ENCODE data around the gene MRPL23.

MRPL23 gene

DNA sequence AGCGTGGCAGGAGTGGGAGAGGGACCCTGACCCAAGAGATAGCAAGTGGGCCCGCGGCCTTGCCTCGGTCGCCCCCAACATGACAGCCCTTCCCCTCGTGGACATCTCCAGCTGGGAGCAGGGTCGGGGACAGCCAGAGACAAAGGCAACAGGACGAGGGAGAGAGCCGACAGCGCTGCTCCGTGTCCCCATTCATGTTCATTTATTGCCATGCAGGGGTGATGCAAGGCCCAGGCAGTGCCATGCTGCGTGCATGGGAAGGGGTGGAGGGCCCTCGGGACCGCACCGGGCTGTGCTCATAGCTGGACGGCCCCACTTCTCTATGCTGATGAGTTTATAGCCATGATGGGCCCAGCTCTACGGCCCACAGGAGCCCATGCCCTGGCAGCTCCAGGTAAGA lies 12.7 kb downstream of the MRPL23 start:
- no peak for DNase-seq (ENCODE audit: low spot score)

DNA sequence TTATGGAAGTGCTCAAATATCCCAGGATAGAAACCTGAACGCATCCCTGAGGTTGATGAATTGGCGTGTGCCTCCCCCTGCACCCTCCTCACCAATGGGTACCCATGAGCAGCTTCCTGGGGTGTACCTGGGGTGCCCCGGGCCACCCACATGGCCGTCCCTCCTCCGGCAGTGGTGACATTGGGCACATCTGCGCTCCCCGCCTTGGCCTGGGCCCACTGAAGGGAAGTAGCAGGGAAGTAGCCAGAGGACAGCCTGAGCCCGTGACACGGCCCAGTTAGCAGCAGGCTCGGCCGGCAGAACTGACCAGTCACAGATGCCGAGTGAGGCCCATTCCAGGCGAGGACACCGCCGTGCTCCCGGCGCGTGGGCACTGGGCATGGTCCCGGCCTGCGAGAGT lies 16.7 kb downstream of the MRPL23 start:
- DNase-seq (ENCODE audit: low spot score) = no peak

DNA sequence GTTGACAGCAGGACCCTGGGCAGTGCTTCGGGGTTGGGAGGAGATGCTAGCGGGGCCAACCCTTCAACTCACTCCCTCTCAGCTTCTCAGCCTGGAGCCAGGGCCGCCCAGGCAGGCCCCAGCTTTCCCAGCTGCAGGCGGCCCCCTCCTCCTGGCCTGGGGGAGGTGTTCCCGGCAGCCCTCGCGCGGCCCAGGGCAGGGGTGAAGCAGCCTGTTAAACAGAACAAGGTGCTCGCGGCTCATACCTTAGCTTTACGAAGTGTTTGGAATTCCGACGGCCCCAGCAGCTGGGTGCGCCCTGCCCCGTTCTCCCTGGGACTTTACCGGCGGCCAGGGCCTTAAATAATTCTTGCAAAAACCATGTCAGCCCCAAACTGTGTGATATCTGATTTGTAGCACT lies 17.2 kb downstream of the MRPL23 start:
- DNase-seq (ENCODE audit: low spot score) = no peak

DNA sequence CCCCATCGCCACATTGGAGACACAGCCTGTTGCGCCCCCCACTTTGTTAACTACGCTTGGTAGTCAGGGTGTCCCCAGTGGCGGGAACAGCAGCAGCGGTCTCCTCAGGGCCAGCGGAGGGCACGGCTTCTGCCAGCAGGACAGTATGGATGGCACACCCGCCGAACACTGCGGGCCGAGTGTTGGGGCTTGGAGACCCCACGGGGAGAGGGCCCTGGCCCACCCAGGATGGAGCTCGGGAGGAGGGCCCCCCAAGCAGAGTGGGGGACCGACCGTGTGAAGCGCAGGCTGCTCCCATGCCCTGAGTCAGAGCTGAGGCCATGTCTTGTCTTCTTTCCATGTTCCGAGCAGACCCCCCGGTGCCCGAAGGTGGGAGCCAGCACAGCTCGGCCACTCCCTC lies 17.8 kb downstream of the MRPL23 start:
- no peak for DNase-seq (ENCODE audit: low spot score)

DNA sequence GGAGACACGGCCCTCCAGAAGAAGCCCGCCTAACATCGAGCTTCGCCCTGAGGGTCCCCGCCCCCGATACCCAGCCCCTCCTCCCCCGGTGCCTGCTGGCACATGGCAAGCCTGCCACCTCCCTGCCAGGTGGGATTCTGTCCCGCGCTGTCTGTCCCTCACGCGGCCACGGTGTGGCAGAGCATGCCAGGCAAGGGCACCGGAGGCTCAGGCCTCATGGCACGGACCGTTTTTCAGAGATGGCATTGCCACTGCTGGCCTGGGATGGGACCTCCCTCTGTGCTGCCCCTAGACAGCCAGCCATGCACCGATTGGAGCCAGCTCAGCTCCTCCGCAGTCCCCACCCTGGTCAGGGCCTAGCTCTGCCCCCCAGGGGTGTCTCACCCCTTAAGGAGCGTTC lies 19.4 kb downstream of the MRPL23 start:
- DNase-seq (ENCODE audit: low spot score) = no peak

DNA sequence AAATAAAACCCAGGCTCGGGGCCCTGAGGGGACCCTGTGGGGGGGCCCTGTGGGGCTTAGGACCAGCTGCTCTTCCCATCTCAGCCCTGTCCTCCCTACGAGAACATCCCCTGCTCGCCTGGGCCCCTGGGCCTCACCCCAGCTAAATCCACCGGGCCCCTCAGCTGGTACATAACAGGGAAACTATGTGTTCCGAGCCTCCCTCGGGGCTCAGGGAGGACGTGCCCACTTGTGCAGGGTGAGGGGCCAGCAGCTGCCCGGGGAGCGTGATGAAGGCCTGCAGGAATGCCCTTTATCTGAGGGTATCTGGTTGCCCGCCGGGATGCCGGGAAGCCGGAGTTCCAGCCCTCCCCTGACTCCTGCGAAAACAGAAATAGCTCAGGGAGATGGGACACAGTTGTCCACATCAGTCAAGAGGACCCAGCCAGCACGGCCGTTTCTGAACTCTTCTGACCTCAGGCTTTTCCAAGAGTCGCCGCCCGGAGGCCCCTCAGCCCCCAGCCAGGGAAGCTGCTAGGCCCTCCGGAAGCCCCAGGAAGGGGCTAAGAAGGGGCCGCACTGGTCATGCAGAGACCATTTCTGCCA lies 20.6 kb downstream of the MRPL23 start:
- DNase-seq (ENCODE audit: low spot score) = no peak

DNA sequence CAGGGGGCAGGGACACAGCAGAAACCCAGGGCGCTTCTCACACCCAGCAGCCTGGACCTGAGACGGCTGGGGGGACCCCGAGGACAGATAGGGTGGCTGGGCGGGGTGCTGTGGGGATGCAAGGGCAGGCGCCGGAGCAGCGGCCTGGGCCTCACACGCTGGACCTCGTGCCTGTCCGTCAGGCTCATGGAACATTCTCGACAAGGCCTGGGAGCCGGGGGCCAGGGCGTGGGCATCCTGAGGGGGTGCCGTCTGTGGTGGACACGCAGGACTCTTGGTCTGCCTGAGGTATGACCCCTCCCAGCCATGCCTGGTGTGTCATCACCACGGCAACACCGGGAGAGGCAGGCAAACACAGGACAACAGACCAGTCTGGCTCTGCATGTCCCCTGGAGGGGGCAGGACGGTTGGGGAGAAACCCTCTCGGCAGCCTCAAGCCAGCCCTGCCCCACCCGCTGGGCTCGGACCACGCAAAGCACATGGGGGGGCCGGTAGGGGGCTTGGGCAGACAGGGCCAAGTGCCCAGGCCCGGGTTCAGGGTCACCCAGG lies 21.4 kb downstream of the MRPL23 start:
- no peak for DNase-seq (ENCODE audit: low spot score)

DNA sequence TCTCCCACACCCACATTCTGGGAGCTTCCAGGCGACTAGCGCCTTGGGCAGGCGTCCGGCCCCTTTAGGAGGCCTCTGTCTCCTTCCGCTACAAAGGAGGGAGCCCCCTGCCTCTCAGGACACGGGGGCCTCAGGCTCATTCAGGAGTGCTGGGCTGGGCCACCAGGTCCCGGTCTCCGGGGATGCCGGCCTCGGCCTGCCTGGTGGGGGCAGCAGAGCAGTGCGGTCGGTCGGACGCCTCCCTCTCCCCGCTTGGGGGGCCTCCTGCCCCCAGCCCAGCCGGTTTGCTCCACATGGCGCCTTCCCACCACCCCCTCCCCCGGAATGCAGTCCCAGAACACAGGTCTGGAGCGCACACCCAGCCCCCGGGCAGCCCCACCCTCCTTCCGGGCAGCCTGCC lies 21.9 kb downstream of the MRPL23 start:
- no peak for DNase-seq (ENCODE audit: low spot score)

DNA sequence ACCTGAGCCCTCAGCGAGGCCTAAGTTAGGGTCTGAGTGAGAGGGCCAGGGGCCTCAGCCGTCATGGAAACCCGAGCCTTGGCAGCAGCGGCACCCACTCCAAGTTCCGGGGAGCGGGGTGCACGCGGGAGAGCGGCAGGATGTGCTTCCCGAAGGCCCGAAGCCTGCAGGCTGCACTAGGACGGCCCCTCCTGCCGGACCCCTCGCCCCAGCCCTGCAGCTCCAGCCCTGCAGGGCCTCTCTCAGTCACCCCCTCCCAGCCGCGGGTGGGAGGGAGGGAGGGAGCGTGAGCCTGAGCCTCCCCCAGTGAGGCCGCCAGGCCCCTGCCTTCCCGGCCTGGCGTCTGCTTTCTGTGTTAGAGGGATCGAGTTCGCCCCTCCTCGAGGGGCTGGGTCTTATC lies 22.6 kb downstream of the MRPL23 start:
- DNase-seq (ENCODE audit: low spot score) = no peak

DNA sequence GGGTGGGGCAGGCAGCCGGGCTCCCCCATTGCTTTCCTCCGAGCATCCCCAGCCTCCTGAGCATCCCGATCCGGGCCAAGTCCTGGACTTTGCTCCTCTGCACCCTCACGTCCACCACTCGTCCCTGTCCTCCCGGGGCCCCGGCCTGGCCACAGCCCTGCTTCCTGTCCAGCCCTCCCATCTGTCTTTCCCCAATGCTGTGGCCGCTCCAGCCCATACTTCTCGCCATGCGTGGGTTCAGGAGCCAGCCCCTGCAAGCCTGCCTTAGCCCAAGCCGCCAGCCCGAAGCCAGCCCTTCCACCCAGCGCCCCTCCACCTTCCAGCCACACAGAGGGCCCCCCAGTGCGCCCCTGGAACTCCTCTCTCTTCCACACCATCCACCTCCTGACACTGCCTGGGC lies 23.8 kb downstream of the MRPL23 start:
- DNase-seq (ENCODE audit: low spot score) = no peak

DNA sequence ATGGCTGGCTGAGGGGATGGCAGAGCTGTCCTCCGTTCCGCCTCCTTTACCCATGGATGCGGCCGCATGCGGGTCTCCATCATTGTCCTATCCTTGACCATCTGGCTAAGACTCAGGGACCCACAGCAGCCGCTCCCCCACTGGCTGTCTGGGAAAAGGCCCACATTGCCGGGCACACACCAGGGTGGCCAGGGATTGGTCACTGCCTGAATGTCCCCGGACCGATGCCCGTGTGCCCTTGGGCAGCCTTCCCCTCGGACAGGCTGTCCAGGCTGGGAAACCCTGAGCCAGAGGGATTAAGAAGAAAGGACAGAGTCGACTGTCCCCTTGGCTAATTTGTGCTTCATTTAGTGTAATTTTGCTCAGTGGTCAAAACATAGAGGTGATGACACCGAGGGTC lies 28.1 kb downstream of the MRPL23 start:
- DNase-seq (ENCODE audit: low spot score) = no peak

DNA sequence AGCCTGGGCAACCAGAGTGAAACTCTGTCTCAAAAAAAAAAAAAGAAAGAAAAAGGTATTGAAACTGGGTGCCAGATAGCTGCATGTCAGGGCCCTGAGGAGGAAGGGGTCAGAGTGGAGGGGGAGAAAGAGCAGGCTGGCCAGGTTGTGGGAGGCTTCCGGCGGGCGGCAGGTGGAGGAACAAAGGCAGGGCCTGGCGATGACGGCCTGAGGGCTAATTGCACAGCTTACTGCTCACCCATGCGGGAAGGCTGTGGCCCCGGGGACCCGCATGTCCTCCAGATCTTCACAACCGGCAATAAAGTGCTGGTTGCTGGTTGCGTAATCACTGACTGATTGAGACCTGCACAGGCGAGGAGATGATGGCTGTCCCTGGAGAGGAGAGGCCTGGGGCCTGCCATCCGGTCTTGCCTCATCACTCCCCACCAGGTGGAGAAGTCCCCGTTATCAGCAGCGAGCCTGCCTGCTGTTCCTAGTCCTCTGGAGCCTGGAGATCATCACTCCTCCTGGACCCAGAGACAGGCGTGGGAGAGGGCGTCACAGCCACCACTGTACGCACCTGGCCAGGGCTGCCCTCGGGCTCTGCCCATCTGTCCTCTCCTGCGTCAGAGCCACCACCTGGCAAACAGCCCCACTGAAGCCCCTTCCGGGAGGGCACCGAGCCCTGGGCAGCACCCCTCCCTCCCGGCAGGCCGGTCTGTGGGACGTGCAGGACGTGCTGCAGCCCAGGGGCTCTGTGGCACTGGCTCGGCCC lies 31.8 kb downstream of the MRPL23 start:
- DNase-seq (ENCODE audit: low spot score) = no peak

DNA sequence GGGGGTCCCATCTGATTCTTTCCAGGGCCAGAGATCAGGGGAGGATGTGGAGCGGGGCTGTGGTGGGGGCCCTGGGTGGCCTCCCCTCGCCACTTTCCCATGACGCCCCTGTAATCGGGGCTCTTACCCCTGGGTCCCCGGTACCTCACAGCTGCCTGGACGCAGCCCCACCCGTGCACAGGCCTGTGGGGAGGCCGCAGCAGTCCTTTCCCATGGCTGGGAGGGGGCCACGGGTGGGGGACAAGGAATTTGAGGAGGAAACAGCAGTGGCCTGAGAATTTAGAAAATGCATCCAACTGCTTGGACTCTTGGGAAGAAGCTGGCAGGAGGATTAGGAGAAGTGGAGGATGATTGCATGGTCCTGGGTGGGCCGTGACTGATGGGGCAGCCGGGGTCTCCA lies 32.5 kb downstream of the MRPL23 start:
- DNase-seq (ENCODE audit: low spot score) = no peak

DNA sequence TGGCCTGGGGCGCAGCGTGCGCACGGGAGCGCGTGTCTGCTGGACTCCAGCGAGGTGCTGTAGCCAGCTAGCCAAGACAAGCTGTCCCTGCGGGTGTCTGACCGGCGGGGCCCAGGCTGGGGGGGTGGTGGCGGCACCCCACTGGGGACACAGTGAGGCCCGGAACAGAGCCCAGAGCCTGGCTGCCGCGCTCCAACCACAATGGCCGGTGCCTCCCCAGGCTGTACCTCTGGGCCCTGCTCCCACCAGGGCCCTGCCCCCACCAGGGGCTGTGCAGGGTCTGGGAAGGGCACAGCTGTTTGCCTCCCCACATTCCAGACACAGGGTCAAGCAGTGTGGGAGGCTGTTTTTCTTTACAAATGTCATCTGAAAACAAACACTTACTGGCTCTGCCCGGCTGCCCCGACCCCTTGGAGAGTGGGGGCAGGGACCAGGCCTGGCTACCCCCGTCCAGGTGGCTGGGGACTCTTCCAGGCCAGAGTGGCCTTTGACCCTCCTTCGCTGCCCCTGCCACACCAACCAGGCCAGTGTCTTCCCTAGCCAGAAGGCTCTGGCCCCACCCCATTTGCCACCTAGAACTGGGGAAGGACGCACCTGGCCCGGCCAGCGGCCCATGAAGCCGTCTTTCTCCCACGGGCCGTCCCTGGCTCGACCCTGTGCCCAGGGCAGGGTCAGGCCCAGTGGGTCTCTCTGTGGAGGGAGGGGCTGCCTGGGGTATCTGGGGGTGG lies 35.9 kb downstream of the MRPL23 start:
- DNase-seq (ENCODE audit: low spot score) = no peak

DNA sequence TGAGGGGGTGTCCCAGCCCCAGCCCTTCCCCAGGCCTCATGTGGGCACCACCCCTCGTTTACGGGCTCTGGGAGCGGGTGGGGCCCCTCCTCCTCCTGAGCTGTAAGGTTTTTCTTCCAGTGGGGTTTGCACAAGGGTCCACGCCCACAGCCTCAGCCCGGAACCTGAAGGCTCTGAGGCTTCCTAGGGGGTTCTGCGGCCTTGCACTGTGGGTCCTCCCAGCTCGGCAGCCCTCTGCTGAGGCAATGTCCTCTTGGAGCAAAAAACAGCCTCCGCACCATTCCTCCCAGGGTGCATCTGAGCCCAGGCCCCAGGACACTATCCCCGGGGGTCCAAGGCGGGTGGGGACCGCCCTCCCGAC lies 36.4 kb downstream of the MRPL23 start:
- no peak for DNase-seq (ENCODE audit: low spot score)

DNA sequence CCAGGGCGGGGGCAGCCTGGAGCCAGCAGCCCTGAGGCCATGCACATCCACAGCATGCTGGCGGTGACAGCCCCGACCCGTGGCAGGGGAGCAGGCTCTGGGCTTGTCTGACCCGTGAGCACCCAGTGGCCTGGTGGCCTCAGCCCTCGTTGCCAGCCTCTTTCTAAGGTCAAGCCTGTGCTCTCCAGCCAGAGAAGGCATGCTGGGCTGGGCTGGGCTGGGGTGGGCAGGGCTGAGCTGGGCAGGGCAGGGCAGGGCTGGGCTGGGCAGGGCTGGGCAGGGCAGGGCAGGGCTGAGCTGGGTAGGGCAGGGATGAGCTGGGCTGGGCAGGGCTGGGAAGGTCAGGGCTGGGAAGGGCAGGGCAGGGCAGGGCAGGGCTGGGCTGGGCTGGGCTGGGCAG lies 39.9 kb downstream of the MRPL23 start:
- DNase-seq (ENCODE audit: low spot score) = no peak

DNA sequence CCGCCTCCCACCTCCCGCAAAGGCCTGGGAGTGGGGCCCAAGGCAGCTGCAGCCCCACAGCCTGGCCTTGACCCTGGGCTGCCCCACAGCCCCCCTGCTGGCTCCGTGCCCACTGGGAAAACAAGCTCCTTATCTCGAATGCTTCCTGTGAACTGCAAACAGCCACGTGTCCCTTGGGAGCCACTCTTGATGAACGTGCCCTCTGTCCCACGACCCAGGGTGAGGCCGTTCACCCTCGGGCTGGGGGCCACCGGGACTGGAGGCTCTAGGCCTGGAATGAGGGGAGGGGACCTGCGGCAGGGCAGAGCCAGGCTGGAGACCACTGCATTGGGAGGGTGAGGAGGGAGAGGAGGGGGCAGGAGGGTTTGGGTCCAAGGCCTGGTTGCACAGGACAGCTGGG lies 41.0 kb downstream of the MRPL23 start:
- DNase-seq (ENCODE audit: low spot score) = no peak

DNA sequence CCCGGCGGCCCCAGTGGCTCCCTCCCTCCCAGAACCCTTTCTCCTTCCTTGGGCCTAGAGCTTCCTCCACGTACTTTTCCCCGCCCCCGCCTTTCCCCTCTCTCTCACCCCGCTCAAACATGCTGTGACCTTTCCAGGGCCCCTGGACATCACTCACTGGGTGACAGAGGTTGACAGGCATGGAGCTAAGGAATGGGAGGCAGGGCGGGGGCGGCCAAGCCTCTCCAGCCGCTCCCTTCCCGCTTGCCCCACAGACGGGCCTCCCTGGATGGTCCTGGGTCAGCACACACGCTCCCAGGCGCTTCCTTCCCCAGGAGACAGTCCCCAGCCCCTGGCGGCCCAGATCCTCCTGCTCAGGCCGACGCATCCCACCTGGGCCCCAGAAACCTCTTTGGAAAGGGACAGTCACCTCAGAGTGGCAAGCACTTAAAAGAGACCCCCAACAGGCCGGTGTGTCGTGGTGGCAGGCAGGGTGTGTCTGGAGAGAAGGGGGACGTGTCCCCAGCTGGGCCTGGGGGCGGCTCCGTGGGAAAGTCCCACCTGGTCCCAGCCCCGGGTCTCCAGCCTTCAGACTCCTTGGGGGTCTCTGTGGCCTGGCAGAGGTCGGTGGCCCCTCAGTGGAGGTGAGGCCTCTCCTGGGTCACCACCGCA lies 41.7 kb downstream of the MRPL23 start:
- no peak for DNase-seq (ENCODE audit: low spot score)

DNA sequence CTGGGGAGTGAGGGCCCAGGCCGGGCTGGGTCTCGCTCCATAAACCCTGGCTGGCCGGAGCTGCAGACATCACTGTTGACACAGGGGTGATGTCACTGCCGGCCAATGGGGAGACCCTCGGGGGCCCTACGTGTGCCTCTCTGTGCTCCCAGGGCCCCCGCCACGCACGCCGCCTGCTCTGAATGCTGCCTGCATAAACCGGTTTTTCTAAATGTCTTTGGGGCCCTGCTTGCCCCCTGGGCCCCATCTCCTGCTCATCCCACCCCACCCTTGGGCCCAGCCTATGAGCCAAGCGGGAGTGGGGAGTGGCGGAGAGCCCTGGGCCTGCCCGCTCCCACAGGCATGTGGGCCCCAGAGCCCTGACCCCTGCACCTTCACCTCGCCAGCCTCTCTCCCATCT lies 42.8 kb downstream of the MRPL23 start:
- no peak for DNase-seq (ENCODE audit: low spot score)

DNA sequence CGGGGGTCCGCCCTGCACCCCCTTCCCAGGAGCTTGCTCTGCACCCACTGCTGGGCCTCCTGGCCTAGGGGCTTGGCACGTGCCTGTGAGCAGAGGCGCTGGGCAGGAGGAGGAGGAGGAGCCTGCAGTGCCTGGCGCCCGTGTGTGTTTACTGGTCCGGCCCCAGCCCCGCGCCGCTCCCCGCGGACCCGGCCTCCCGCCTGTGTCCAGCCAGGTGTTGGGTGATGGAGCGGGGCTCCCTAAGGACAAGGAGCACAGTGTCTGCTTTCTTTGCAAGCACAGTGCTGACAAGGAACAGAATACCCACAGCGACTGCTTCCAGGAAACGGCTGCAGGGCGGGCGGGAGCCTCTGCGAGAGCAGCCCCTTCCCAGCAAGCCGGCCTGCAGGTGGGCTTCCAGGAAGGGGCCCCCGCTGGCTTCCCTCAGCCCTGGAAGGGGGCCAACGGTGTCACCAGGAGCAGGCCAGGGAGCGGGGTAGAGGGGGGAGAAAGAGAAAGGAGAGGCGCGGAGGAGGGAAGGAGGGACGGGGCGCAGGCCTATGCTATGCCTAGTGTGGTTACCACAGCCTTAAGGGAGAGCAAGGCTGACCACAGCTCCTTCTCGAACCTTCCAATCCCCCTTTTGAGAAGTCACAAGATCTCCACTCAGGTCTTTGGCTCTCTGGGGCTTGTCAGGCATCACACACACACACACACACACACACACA lies 43.9 kb downstream of the MRPL23 start:
- DNase-seq (ENCODE audit: low spot score) = no peak

DNA sequence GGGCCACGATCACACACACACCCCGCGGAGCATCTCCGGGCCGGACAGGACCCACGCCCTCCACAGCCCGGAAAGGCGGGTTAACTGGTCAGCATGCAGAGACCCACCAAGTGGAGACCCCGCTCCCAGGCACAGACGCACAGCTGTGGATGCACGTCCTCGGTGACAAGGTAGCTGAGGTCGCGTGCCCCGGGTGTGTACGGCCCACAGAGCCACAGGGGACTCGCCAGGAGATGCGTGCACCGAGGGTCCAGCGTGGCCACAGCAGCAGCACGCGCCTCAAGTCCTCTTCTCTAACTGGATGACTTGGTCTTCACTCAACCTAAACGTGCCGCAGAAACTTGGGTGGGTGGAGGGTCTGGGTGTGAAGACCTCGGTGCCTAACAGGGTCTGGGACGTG lies 45.0 kb downstream of the MRPL23 start:
- DNase-seq (ENCODE audit: low spot score) = no peak

DNA sequence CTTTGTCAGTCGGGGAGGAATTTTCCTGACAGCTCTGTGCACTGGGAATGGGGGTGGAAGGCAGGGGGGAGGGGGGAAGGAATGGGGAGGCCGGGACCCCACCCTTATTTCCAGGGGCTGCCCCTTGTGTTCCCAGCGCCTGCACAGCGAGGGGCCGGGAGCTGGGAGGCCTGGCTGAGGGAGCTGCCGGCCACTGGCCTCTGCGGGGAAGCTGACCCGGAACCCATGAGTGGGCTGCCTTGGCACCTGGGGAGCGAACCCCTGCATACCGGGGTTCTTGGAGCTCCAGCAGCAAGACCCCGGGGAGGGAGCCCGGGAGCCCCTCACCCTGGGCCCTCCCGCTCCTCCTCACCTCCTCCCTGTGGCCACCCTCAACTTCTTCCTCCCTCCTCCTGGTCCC lies 47.0 kb downstream of the MRPL23 start:
- no peak for DNase-seq (ENCODE audit: low spot score)
